ENCODE results near the gene LSAMP.

Gene LSAMP

GRCh38 chr3:115912372-115912771 lies 532.9 kb downstream of the LSAMP start:
- no peak overlapping the region for H3K4me2 ChIP-seq (ENCODE audit: low read depth, low read length, poor library complexity, severe bottlenecking)
- no peaks in the 10 kb centered on the region for H3K36me3 ChIP-seq (ENCODE audit: insufficient read depth, low read length)
- H3K9me2 ChIP-seq (replicated peaks; ENCODE audit: low read depth, low read length), result no peaks in the 10 kb centered on the region
- no peak overlapping the region for H2AFZ ChIP-seq (ENCODE audit: low read length)
- H3F3A ChIP-seq (ENCODE audit: low read depth), result no peaks in the 10 kb centered on the region
- no peak overlapping the region for H3K4me3 ChIP-seq (ENCODE audit: low read length, poor library complexity, severe bottlenecking)
- no peak overlapping the region for H3K9ac ChIP-seq (ENCODE audit: low read depth, low read length, poor library complexity, severe bottlenecking)
- H3K4me1 ChIP-seq (ENCODE audit: insufficient read depth, low read length, poor library complexity, severe bottlenecking), result no peaks in the 10 kb centered on the region
- TF ChIP-seq, protein P1, sequence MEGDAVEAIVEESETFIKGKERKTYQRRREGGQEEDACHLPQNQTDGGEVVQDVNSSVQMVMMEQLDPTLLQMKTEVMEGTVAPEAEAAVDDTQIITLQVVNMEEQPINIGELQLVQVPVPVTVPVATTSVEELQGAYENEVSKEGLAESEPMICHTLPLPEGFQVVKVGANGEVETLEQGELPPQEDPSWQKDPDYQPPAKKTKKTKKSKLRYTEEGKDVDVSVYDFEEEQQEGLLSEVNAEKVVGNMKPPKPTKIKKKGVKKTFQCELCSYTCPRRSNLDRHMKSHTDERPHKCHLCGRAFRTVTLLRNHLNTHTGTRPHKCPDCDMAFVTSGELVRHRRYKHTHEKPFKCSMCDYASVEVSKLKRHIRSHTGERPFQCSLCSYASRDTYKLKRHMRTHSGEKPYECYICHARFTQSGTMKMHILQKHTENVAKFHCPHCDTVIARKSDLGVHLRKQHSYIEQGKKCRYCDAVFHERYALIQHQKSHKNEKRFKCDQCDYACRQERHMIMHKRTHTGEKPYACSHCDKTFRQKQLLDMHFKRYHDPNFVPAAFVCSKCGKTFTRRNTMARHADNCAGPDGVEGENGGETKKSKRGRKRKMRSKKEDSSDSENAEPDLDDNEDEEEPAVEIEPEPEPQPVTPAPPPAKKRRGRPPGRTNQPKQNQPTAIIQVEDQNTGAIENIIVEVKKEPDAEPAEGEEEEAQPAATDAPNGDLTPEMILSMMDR (conservative IDR thresholded peaks at IDR 0.05; ENCODE audit: low read length), result no peak
- TF ChIP-seq EZH2phosphoT487 (IDR thresholded peaks at IDR 0.05; ENCODE audit: borderline replicate concordance), result no peak
- no peaks in the 10 kb centered on the region for H3K79me2 ChIP-seq (ENCODE audit: insufficient read depth, low read length)
- H4K20me1 ChIP-seq (ENCODE audit: insufficient read depth, low read length, poor library complexity, severe bottlenecking), result no peaks in the 10 kb centered on the region
- H3K9me3 ChIP-seq (ENCODE audit: insufficient read depth, low read depth, low read length), result no peaks in the 10 kb centered on the region
- no peaks in the 10 kb centered on the region for H3K27me3 ChIP-seq (ENCODE audit: insufficient read depth, low read length, poor library complexity, severe bottlenecking)

GRCh38 chr3:115905871-115906270 lies 539.4 kb downstream of the LSAMP start:
- no peak overlapping the region for H3K9ac ChIP-seq (ENCODE audit: low read depth, low read length, poor library complexity, severe bottlenecking)
- no peaks in the 10 kb centered on the region for H3K9me3 ChIP-seq (ENCODE audit: insufficient read depth, low read depth, low read length)
- no peaks in the 10 kb centered on the region for H3K9me2 ChIP-seq (replicated peaks; ENCODE audit: low read depth, low read length)
- H3K4me1 ChIP-seq (ENCODE audit: insufficient read depth, low read length, poor library complexity, severe bottlenecking), result no peaks in the 10 kb centered on the region
- H3K4me2 ChIP-seq (ENCODE audit: low read depth, low read length, poor library complexity, severe bottlenecking), result no peak overlapping the region
- H3K36me3 ChIP-seq (ENCODE audit: insufficient read depth, low read length), result no peaks in the 10 kb centered on the region
- H3K79me2 ChIP-seq (ENCODE audit: insufficient read depth, low read length), result no peaks in the 10 kb centered on the region
- TF ChIP-seq, protein P1 (conservative IDR thresholded peaks at IDR 0.05; ENCODE audit: low read length), result no peak
- no peak for TF ChIP-seq EZH2phosphoT487 (IDR thresholded peaks at IDR 0.05; ENCODE audit: borderline replicate concordance)
- no peaks in the 10 kb centered on the region for H3F3A ChIP-seq (ENCODE audit: low read depth)
- no peaks in the 10 kb centered on the region for H3K27me3 ChIP-seq (ENCODE audit: insufficient read depth, low read length, poor library complexity, severe bottlenecking)
- no peak overlapping the region for H2AFZ ChIP-seq (ENCODE audit: low read length)
- H4K20me1 ChIP-seq (ENCODE audit: insufficient read depth, low read length, poor library complexity, severe bottlenecking), result no peaks in the 10 kb centered on the region
- H3K4me3 ChIP-seq (ENCODE audit: low read length, poor library complexity, severe bottlenecking), result no peak overlapping the region

DNA sequence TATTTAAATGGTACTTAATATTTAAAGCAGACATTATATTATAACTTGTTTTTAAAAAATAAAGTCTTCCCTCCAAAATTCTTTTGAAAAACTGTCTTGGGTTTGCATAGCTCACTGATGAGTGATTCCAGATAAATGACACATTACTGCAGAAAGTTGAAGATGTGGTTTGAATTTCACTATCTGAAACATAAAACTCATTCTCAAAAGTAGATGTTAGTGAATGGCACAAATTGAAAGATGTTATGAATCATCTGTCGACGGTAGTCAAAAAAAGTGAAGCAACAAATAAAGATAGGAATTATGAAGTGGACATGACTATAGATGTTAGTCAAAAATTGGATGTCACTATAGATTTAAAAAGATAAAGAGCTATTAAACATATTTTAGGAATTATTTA lies 541.4 kb downstream of the LSAMP start:
- H3K27me3 ChIP-seq (ENCODE audit: insufficient read depth, low read length, poor library complexity, severe bottlenecking), result no peaks in the 10 kb centered on the region

More for the DNA sequence above, 541.4 kb downstream of the LSAMP start:
- TF ChIP-seq EZH2phosphoT487 (IDR thresholded peaks at IDR 0.05; ENCODE audit: borderline replicate concordance), result no peak
- TF ChIP-seq, protein P1 (conservative IDR thresholded peaks at IDR 0.05; ENCODE audit: low read length), result no peak
- Histone ChIP-seq H3K4me1 (ENCODE audit: insufficient read depth, low read length, poor library complexity, severe bottlenecking) (no peaks in the 10 kb centered on the region), H2AFZ (ENCODE audit: low read length) (no peak overlapping the region), H3K9me3 (ENCODE audit: insufficient read depth, low read depth, low read length) (no peaks in the 10 kb centered on the region), H3K36me3 (ENCODE audit: insufficient read depth, low read length) (no peaks in the 10 kb centered on the region), H3K79me2 (ENCODE audit: insufficient read depth, low read length) (no peaks in the 10 kb centered on the region), H4K20me1 (ENCODE audit: insufficient read depth, low read length, poor library complexity, severe bottlenecking) (no peaks in the 10 kb centered on the region), H3K9me2 (replicated peaks; ENCODE audit: low read depth, low read length) (no peaks in the 10 kb centered on the region), H3K4me3 (ENCODE audit: low read length, poor library complexity, severe bottlenecking) (no peak overlapping the region), H3K9ac (ENCODE audit: low read depth, low read length, poor library complexity, severe bottlenecking) (no peak overlapping the region), H3K4me2 (ENCODE audit: low read depth, low read length, poor library complexity, severe bottlenecking) (no peak overlapping the region), H3F3A (ENCODE audit: low read depth) (no peaks in the 10 kb centered on the region)
